Activated CD4-positive, CD25-positive, alpha-beta regulatory T cell treated with anti-CD3 and anti-CD28 coated beads, Interleukin-2, amount 50 U/mL, for 24 hours (primary cell): ENCODE measurements around the gene SPEN.
"Not testable (repeated sequence)": the region's sequence is repeated elsewhere in the genome, so short reads cannot be mapped to it uniquely, and the experiment has no call there.

Experiments used
- ATAC-seq, 2 donors: fragments of 150-1000 bp; cut with Tn5 transposase; one replicate each; pipeline ENCODE4 v1.10.0; 2021; ENCODE audit warnings: mild to moderate bottlenecking in 1 of 2, moderate library complexity in 1 of 2

Gene SPEN

DNA sequence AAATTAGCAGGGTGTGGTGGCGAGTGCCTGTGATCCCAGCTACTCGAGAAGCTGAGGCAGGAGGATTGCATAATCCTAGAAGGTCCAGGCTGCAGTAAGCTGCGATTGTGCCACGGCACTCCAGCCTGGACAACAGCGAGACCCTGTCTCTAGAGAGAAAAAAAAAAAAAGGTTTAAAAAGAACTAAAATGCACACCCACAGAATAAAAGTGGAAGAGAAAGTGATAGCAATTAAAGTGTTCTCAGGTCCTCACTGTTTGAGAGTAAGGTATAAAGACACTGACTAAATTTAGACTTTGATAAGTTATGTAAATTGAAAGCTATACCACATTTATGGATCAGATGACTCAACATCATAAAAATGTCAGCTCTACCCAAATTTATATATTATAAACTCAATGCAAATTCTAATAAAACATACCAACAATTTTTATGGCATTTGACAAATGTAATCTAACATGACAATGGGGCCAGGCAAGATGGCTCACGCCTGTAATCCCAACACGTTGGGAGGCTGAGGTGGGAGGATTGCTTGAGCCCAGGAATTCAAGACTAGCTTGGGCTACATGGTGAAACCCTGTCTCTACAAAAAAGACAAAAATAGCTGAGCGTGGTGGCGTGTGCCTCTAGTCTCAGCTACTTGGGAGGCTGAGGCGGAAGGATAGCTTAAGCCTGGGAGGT, 116.6 kb downstream of the SPEN start:
- ATAC-seq = peak; percentile 23 to 40

DNA sequence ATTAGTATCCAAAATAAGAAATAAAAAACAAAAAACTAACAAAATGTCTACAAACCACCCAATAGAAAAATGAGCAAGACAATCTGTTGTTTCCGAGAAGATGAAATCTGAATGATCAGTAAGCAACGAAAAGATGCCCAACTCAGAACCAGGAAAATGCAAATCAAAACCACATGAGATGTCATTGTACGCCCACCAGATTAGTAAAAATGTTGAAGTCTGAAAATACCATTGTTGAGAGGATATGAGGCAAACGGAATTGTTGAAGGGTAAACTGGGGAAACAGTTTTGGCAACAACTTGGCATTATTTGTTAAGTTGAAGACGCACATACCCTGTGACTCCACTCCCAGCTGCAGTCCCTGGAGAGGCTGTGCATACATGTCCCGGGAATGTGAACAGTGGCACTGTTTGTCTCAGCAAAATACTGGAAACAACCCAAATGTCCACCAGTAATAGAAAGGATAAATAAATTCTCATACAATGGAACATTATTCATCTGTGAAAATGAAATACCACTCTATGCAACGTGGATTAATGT, 117.8 kb downstream of the SPEN start:
- peak; percentile 20 to 26 for ATAC-seq

DNA sequence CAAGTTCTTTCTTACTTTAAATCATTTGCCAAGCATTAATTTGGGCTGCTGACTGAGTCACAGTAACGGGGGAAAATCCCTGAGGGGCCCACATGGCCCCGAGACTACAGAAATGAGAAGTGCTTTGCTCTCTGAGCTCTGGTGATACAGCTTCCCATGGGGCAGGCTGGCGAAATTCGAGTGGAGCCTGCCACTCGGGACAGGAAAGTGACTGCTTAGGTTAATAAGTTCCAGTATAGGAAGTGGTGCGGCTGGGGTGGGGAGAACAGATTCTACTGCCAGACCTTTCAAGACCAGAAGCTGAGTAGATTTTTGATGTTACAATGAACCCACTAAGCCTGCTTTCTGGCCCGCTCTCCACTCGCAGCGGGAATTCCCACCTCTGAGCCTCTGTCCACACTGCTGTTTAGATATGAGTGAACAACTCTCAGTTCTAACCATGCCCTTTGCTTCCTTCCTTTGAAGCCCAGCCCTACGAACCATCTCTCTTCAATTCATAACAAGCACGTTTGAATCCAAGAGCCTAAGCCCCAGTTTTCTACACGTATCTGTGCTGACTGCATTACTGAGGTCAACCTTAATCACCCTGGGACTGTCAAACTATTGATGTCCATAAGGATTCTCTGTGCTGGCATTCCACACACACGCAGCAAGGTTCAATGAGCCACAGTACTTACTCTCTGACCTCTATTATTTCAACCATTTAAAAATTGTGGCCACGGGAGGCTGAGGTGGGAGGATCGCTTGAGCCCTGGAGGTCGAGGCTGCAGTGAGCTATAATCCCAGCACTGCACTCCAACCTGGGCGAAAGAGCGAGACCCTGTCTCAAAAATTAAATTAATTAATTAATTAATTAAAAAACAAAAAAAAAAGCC, 118.8 kb downstream of the SPEN start:
- ATAC-seq = peak; percentile 82

GRCh38 chr1:15966956-15967344, 119.4 kb downstream of the SPEN start:
- no peak for ATAC-seq

- no peak for ATAC-seq
These were observed 120.7 kb downstream of the SPEN start for GRCh38 chr1:15968172-15968571.

DNA sequence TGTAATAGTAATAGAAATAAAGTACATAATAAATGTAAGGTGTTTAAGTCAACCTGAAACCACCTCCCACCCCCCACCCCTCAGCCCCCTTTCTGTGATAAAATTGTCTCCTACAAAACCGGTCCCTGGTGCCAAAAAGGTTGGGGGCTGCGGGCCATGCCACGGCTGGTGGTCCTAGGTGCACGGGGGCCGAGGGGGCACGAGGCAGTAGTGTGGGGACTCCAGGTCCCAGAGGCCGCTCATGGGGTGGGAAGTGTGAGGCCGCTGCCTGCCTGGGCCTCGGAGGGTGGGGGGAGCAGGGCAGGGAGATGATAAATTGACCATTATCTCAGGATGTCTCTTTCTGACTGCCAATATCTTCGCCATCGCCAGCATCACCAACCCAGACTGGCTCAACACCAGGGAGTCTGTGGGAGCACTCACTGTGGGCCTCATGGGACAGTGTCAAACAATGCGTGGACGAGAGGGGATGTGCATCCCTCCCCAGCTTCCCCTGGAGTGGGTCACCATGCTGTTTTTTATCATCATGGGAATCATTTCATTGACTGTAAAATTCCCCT, 121.9 kb downstream of the SPEN start:
- ATAC-seq = no peak

GRCh38 chr1:15970911-15971310, 123.4 kb downstream of the SPEN start:
- ATAC-seq = no peak

GRCh38 chr1:15972409-15972808, 124.9 kb downstream of the SPEN start:
- ATAC-seq = no peak

- ATAC-seq = no peak
These were observed 126.3 kb downstream of the SPEN start for GRCh38 chr1:15973772-15974171.

- ATAC-seq = peak; percentile 39 to 48
These were observed 127.3 kb downstream of the SPEN start for GRCh38 chr1:15974855-15975254.

DNA sequence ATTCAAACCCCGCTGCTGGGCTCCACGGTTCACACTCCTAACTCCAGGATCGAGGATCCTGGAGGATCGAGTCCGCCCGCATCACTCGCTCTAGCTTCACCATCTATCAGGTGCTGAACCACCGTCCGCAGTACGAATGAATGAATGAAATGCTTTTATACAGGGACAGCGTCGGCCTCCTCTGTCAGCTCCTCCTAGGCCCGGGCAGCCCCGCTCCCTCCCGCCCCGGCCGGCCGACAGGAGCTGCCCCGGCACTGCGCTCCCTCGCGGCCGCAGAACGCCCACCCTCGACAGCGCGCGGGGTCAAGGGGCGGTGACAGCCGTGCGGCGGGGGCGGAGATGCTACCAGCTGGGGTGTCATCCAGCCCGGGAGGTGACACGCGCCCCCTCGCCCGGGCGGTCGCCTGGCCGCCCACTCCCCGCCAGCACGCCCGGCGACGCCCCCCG, 127.9 kb downstream of the SPEN start:
- peak; percentile 62 to 69 for ATAC-seq

DNA sequence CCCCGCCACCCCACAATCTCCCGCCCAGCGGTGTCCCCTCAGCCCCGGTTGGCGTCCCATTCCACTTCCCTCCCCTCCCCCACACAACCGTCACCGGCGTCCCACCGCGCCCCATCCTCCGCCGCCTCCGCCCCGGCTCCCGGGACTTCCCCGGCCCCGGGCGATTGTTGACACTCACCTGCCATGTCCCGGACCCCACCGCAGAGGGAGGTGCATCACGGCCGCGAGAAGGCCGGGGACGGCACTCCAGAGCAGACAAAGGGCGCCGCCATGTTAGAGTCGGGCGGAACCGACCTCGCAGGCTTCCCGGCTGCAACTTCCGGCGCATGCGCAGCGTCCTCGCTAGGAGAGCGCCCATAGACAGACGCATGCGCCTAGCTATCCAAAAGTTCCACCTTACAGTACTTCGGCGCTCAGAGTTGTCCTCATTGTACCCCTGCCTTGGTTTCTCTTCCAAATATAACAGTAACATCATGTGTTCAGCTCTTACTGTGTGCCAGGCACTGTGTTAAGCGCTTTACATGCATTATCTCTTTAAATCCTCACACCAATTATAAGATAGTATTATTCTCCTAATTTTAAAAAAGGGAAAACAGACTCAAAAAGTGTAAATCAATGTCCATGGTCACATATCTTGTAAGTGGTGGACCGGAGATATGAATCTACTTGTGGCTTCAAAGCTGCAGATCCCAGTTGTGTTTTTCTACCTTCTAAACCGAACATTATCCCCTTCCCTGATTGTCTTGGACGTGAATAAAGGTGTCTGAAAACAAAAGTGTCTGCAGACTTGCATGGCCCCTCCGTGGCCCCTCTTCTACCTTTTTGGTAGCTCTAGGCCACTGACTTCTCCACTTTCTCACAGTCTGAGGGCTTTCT, 128.5 kb downstream of the SPEN start, which contains the start of gene ZBTB17:
Gene ZBTB17, minus strand, starts transcription at position 297 of the 876 bp plus-strand sequence. CDS start 27,606 bp downstream, outside the sequence.
- peak; percentile 87 to 88 for ATAC-seq

- ATAC-seq = not testable (repeated sequence)
These were observed 130.4 kb downstream of the SPEN start for GRCh38 chr1:15977947-15978346.

DNA sequence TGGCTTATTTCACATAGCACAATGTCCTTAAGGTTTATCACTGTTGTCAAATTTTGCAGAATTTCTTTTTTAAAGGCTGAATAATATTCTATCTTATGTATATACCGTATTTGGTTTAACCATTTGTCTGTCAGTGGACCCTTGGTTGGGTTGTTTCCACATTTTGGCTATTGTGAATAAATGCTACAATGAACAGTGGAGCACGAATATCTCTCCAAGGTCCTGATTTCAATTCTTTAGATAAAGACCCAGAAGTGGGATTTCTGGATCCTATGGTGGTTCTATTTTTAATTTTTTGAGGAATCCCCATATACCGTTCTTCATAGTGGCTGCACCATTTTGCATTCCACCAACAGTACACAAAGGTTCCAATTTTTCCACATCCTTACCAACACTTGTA, 134.2 kb downstream of the SPEN start:
- no peak for ATAC-seq

DNA sequence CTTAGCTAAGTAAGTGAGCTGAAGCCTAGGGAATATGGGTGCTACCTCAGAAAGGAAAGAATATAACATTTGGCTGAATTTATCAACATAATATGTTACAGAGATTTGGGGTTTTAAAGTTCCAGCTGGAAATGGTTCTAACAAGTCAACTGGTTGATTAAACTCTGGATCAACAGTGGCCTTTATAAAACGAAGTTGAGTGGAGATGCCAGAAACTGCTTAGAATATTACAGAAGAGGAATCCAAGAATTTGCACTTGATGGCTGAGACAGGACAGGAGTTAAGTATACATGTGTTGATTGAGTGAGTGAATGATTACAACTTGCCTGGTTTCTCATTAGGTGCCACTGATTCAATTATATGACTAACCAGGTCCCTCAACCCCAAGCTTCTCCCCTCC, 135.8 kb downstream of the SPEN start:
- no peak for ATAC-seq

DNA sequence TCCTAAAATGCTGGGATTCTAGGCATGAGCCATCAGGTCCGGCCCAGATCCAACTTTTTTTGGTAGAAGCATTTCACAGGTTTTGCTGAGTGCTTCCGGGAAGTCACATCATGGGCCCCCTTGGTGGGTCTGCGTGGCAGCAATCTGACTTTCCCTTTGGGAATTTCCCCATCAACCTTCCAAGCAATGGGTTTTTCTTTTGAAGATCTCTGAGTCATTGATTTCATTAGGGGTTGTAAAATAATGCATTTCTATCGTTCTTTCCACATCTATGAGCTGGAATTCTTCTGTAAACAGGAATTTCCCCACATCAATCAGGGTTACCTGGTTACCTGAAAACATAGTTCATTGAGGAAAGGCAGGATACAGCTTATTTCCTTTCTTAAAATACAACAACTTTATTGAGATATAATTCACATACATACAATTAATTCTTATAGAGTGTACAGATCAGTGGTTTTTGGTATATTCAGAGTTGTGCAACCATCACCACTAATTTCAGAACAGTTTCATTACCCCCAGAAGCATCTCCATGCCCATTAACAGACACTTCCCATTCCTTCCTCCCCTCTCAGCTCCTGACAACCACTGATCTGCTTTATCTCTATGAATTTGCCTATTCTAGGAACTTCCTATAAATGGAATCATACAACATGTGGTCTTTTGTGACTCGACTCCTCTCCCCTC, 138.2 kb downstream of the SPEN start:
- ATAC-seq = no peak

GRCh38 chr1:15988856-15989736, 141.6 kb downstream of the SPEN start:
- no peak for ATAC-seq

- no peak for ATAC-seq
These were observed 142.3 kb downstream of the SPEN start for GRCh38 chr1:15989776-15990175.
